ENCODE results near the gene CORIN.

Gene CORIN

GRCh38 chr4:47647029-47647428 lies 190.8 kb downstream of the CORIN start:
- Histone ChIP-seq H3K4me2 (ENCODE audit: low read length) (no peak overlapping the region), H3K9me3 (ENCODE audit: insufficient read depth, low read length) (no peaks in the 10 kb centered on the region), H2AFZ (ENCODE audit: low read depth, low read length) (no peak overlapping the region), H3K36me3 (replicated peaks; ENCODE audit: low read depth, low read length) (no peaks in the 10 kb centered on the region), H3K27me3 (ENCODE audit: low read depth, low read length) (no peaks in the 10 kb centered on the region), H3K4me1 (ENCODE audit: low read length) (peaks cover 4% of the 10 kb centered on the region), H3K27ac (ENCODE audit: low read length) (no peak overlapping the region), H3K9ac (ENCODE audit: low read length) (no peak overlapping the region), H3K4me3 (ENCODE audit: low read length) (no peak overlapping the region), H3K79me2 (ENCODE audit: low read length) (no peaks in the 10 kb centered on the region), H4K20me1 (ENCODE audit: insufficient read depth, low read length) (no peaks in the 10 kb centered on the region)
- TF ChIP-seq CTCF (IDR thresholded peaks at IDR 0.05; ENCODE audit: low read depth, low read length), result no peak
- no peak for TF ChIP-seq EZH2phosphoT487 (IDR thresholded peaks at IDR 0.05; ENCODE audit: low read depth)

- Histone ChIP-seq H3K27me3 (ENCODE audit: low read depth, low read length) (no peaks in the 10 kb centered on the region), H3K9me3 (ENCODE audit: insufficient read depth, low read length) (no peaks in the 10 kb centered on the region), H3K79me2 (ENCODE audit: low read length) (no peaks in the 10 kb centered on the region), H3K4me2 (ENCODE audit: low read length) (no peak overlapping the region), H3K9ac (ENCODE audit: low read length) (no peak overlapping the region), H2AFZ (ENCODE audit: low read depth, low read length) (no peak overlapping the region), H4K20me1 (ENCODE audit: insufficient read depth, low read length) (no peaks in the 10 kb centered on the region), H3K4me1 (ENCODE audit: low read length) (peaks cover 3% of the 10 kb centered on the region), H3K36me3 (replicated peaks; ENCODE audit: low read depth, low read length) (no peaks in the 10 kb centered on the region), H3K27ac (ENCODE audit: low read length) (no peak overlapping the region), H3K4me3 (ENCODE audit: low read length) (no peak overlapping the region)
- TF ChIP-seq CTCF (IDR thresholded peaks at IDR 0.05; ENCODE audit: low read depth, low read length) (no peak), EZH2phosphoT487 (IDR thresholded peaks at IDR 0.05; ENCODE audit: low read depth) (no peak)
Observed at GRCh38 chr4:47646372-47646771, 191.5 kb downstream of the CORIN start.

- Histone ChIP-seq H3K36me3 (replicated peaks; ENCODE audit: low read depth, low read length) (no peaks in the 10 kb centered on the region), H3K4me2 (ENCODE audit: low read length) (no peak overlapping the region), H4K20me1 (ENCODE audit: insufficient read depth, low read length) (no peaks in the 10 kb centered on the region), H3K79me2 (ENCODE audit: low read length) (no peaks in the 10 kb centered on the region), H3K4me3 (ENCODE audit: low read length) (no peak overlapping the region), H3K4me1 (ENCODE audit: low read length) (no peaks in the 10 kb centered on the region), H2AFZ (ENCODE audit: low read depth, low read length) (no peak overlapping the region), H3K9ac (ENCODE audit: low read length) (no peak overlapping the region), H3K27me3 (ENCODE audit: low read depth, low read length) (no peaks in the 10 kb centered on the region), H3K27ac (ENCODE audit: low read length) (no peak overlapping the region), H3K9me3 (ENCODE audit: insufficient read depth, low read length) (no peaks in the 10 kb centered on the region)
- no peak for TF ChIP-seq EZH2phosphoT487 (IDR thresholded peaks at IDR 0.05; ENCODE audit: low read depth)
- no peak for TF ChIP-seq CTCF (IDR thresholded peaks at IDR 0.05; ENCODE audit: low read depth, low read length)
Observed at GRCh38 chr4:47643845-47644244, 194.0 kb downstream of the CORIN start.

- no peak overlapping the region for H3K9ac ChIP-seq (ENCODE audit: low read length)
- TF ChIP-seq CTCF (IDR thresholded peaks at IDR 0.05; ENCODE audit: low read depth, low read length) (no peak), EZH2phosphoT487 (IDR thresholded peaks at IDR 0.05; ENCODE audit: low read depth) (no peak)
- no peaks in the 10 kb centered on the region for H3K4me1 ChIP-seq (ENCODE audit: low read length)
- no peak overlapping the region for H3K27ac ChIP-seq (ENCODE audit: low read length)
- H3K27me3 ChIP-seq (ENCODE audit: low read depth, low read length), result no peaks in the 10 kb centered on the region
- H3K4me2 ChIP-seq (ENCODE audit: low read length), result no peak overlapping the region
- no peak overlapping the region for H2AFZ ChIP-seq (ENCODE audit: low read depth, low read length)
- no peaks in the 10 kb centered on the region for H3K9me3 ChIP-seq (ENCODE audit: insufficient read depth, low read length)
- H3K4me3 ChIP-seq (ENCODE audit: low read length), result no peak overlapping the region
- H3K79me2 ChIP-seq (ENCODE audit: low read length), result no peaks in the 10 kb centered on the region
- no peaks in the 10 kb centered on the region for H3K36me3 ChIP-seq (replicated peaks; ENCODE audit: low read depth, low read length)
- no peaks in the 10 kb centered on the region for H4K20me1 ChIP-seq (ENCODE audit: insufficient read depth, low read length)
Observed at GRCh38 chr4:47642985-47643760, 194.7 kb downstream of the CORIN start.
